GM19328 (cell line): ENCODE results near the gene FAM13A.
"Not testable (repeated sequence)": the region's sequence is repeated elsewhere in the genome, so short reads cannot be mapped to it uniquely, and the experiment has no call there.

ENCODE experiments used
- ATAC-seq: cut with Tn5 transposase; IDR thresholded peaks from one replicate; pipeline ENCODE4 v1.9.1; 2021; ENCODE audit warnings: mild to moderate bottlenecking, moderate library complexity; ENCODE audit not compliant: unreplicated experiment

FAM13A gene

GRCh38 chr4:89056953-89057398 lies at the start of gene FAM13A:
TSS of gene FAM13A (minus strand) at chr4:89057185. CDS start at chr4:89056964, 221 bp downstream.
- peak; percentile 67 for ATAC-seq

- ATAC-seq, result no peak
Measured at GRCh38 chr4:89105726-89106125, 48.7 kb upstream of the FAM13A start.

GRCh38 chr4:89101256-89102161 lies 44.5 kb upstream of the FAM13A start:
- ATAC-seq, result peak; percentile 93

- ATAC-seq, result no peak
Measured at GRCh38 chr4:89100853-89101252, 43.9 kb upstream of the FAM13A start.

GRCh38 chr4:89099471-89099870 lies 42.5 kb upstream of the FAM13A start:
- no peak for ATAC-seq

GRCh38 chr4:89099034-89099433 lies 42.0 kb upstream of the FAM13A start:
- ATAC-seq, result no peak

- no peak for ATAC-seq
Measured at GRCh38 chr4:89078300-89078699, 21.3 kb upstream of the FAM13A start.

- ATAC-seq, result no peak
Measured at GRCh38 chr4:89077761-89078160, 20.8 kb upstream of the FAM13A start.

GRCh38 chr4:89072921-89073320 lies 15.9 kb upstream of the FAM13A start:
- ATAC-seq, result no peak

- no peak for ATAC-seq
Measured at GRCh38 chr4:89071311-89071710, 14.3 kb upstream of the FAM13A start.

GRCh38 chr4:89070041-89070440 lies 13.1 kb upstream of the FAM13A start:
- no peak for ATAC-seq

- no peak for ATAC-seq
Measured at GRCh38 chr4:89069481-89069880, 12.5 kb upstream of the FAM13A start.

GRCh38 chr4:89067417-89067816 lies 10.4 kb upstream of the FAM13A start:
- no peak for ATAC-seq

GRCh38 chr4:89064848-89065247 lies 7.9 kb upstream of the FAM13A start:
- no peak for ATAC-seq

- not testable (repeated sequence) for ATAC-seq
Measured at GRCh38 chr4:89057844-89058243, 859 bp upstream of the FAM13A start.

- peak; percentile 13 for ATAC-seq
Measured at GRCh38 chr4:89056292-89056952, 563 bp downstream of the FAM13A start.

- ATAC-seq, result no peak
Measured at GRCh38 chr4:89055157-89056080, 1.6 kb downstream of the FAM13A start.

- ATAC-seq, result no peak
Measured at GRCh38 chr4:89054627-89055026, 2.4 kb downstream of the FAM13A start.

GRCh38 chr4:89049853-89050252 lies 7.1 kb downstream of the FAM13A start:
- ATAC-seq, result no peak

GRCh38 chr4:89048906-89049601 lies 7.9 kb downstream of the FAM13A start:
- no peak for ATAC-seq
